Neural progenitor cell (in vitro differentiated cells): ENCODE measurements around the gene RDH11. TPM values are rescaled to one million over a fixed set of nuclear protein-coding genes. Genes with fewer than 3 reads are reported as not detected.

Experiments
- DNase-seq: peaks from one replicate; pipeline ENCODE4 v3.0.0-alpha.2; 2016; ENCODE audit warnings: low spot score
- H2AFZ ChIP-seq: fragments of 200-600 bp; sonication (generic); replicated peaks from 2 replicates; pipeline ENCODE4 v1.6.1; 2016; ENCODE audit warnings: antibody characterized with exemption
- H3F3A ChIP-seq: fragments of 200-600 bp; sonication (generic); 2 replicates; pipeline ENCODE4 v1.6.1; 2016; ENCODE audit warnings: antibody characterized with exemption, low read depth
- H3K27ac ChIP-seq: fragments of 200-600 bp; sonication (generic); 2 replicates; pipeline ENCODE4 v1.5.1; 2016; ENCODE audit warnings: mild to moderate bottlenecking
- H3K27me3 ChIP-seq: fragments of 200-600 bp; sonication (generic); 2 replicates; pipeline ENCODE4 v1.6.1; 2016; ENCODE audit warnings: mild to moderate bottlenecking, moderate library complexity
- H3K36me3 ChIP-seq: fragments of 200-600 bp; sonication (generic); 2 replicates; pipeline ENCODE4 v1.5.1; 2016
- H3K4me1 ChIP-seq: fragments of 200-600 bp; sonication (generic); 2 replicates; pipeline ENCODE4 v1.6.1; 2016; ENCODE audit warnings: mixed run types
- H3K4me2 ChIP-seq: fragments of 200-600 bp; sonication (generic); 2 replicates; pipeline ENCODE4 v1.6.1; 2016
- H3K4me3 ChIP-seq: fragments of 200-600 bp; sonication (generic); 2 replicates; pipeline ENCODE4 v1.5.1; 2016
- H3K79me2 ChIP-seq: fragments of 200-600 bp; sonication (generic); 2 replicates; pipeline ENCODE4 v1.6.1; 2016; ENCODE audit warnings: low read depth
- H3K9ac ChIP-seq: fragments of 200-600 bp; sonication (generic); 2 replicates; pipeline ENCODE4 v1.6.1; 2016
- H3K9me3 ChIP-seq: fragments of 200-600 bp; sonication (generic); 2 replicates; pipeline ENCODE4 v1.5.1; 2016; ENCODE audit warnings: low read depth
- H4K20me1 ChIP-seq: fragments of 200-600 bp; sonication (generic); 2 replicates; pipeline ENCODE4 v1.6.1; 2016; ENCODE audit warnings: low read depth
- H3K27ac Mint-ChIP-seq: 3 replicates; pipeline ENCODE4 v1.8.0; 2021; ENCODE audit warnings: mixed read lengths
- H3K27me3 Mint-ChIP-seq: 2 replicates; pipeline ENCODE4 v1.8.0; 2022; ENCODE audit warnings: low read depth, mild to moderate bottlenecking, inconsistent platforms, moderate library complexity, mixed read lengths; ENCODE audit not compliant: insufficient read depth
- H3K36me3 Mint-ChIP-seq: 3 replicates; pipeline ENCODE4 v1.8.0; 2021; ENCODE audit warnings: mixed read lengths
- H3K4me1 Mint-ChIP-seq: 3 replicates; pipeline ENCODE4 v1.8.0; 2021; ENCODE audit warnings: mixed read lengths
- H3K4me3 Mint-ChIP-seq: 3 replicates; pipeline ENCODE4 v1.8.0; 2021; ENCODE audit warnings: mild to moderate bottlenecking, moderate library complexity, mixed read lengths
- H3K9me3 Mint-ChIP-seq: 3 replicates; pipeline ENCODE4 v1.8.0; 2020; ENCODE audit warnings: mixed read lengths
- CTCF ChIP-seq: fragments of 200-600 bp; sonication (generic); IDR thresholded peaks from 2 replicates; pipeline ENCODE4 v1.5.1; 2017; ENCODE audit warnings: antibody characterized with exemption, mild to moderate bottlenecking
- EZH2 ChIP-seq: fragments of 200-600 bp; sonication (generic); IDR thresholded peaks from 2 replicates; pipeline ENCODE4 v1.6.1; 2017; ENCODE audit warnings: antibody characterized with exemption, mild to moderate bottlenecking, moderate library complexity
- EZH2phosphoT487 ChIP-seq: fragments of 200-600 bp; sonication (generic); IDR thresholded peaks from 2 replicates; pipeline ENCODE4 v1.6.1; 2017; ENCODE audit warnings: antibody characterized with exemption
- total RNA-seq: library from RNA; depleted of rRNA; stranded (reverse); fragments of >200 nt; gene quantifications from 2 replicates; pipeline ENCODE4 v1.2.3, GENCODE V29; 2015; ENCODE audit warnings: low replicate concordance

The RDH11 gene
- total RNA-seq, 1 donor from 2014 or later: 90.6 TPM

- Mint-ChIP-seq H3K4me3 (no peak overlapping the region), H3K9me3 (no peaks in the 10 kb centered on the region), H3K27ac (no peak overlapping the region), H3K4me1 (peaks cover 7% of the 10 kb centered on the region), H3K27me3 (peaks cover 5% of the 10 kb centered on the region), H3K36me3 (no peaks in the 10 kb centered on the region)
- Histone ChIP-seq H3K4me1 (peaks cover 11% of the 10 kb centered on the region), H3F3A (no peaks in the 10 kb centered on the region), H3K9me3 (no peaks in the 10 kb centered on the region), H3K9ac (no peak overlapping the region), H2AFZ (no peak overlapping the region), H4K20me1 (peaks cover 15% of the 10 kb centered on the region), H3K4me2 (no peak overlapping the region), H3K79me2 (peaks cover 24% of the 10 kb centered on the region), H3K27me3 (peaks cover 7% of the 10 kb centered on the region), H3K36me3 (no peaks in the 10 kb centered on the region), H3K27ac (no peak overlapping the region), H3K4me3 (no peak overlapping the region)
- no peak for TF ChIP-seq EZH2phosphoT487
- DNase-seq: no peak
These were observed 2.6 kb upstream of the RDH11 start for GRCh38 chr14:67698179-67698578.

- Histone ChIP-seq H3K4me1 (peaks cover 17% of the 10 kb centered on the region), H2AFZ (no peak overlapping the region), H3K27ac (no peak overlapping the region), H4K20me1 (peaks cover 26% of the 10 kb centered on the region), H3K79me2 (peaks cover 35% of the 10 kb centered on the region), H3K9me3 (no peaks in the 10 kb centered on the region), H3K4me3 (no peak overlapping the region), H3K9ac (no peak overlapping the region), H3K27me3 (peaks cover 7% of the 10 kb centered on the region), H3F3A (no peaks in the 10 kb centered on the region), H3K4me2 (no peak overlapping the region), H3K36me3 (no peaks in the 10 kb centered on the region)
- Mint-ChIP-seq H3K36me3 (peaks cover 5% of the 10 kb centered on the region), H3K27ac (no peak overlapping the region), H3K9me3 (no peaks in the 10 kb centered on the region), H3K4me3 (no peak overlapping the region), H3K4me1 (peaks cover 12% of the 10 kb centered on the region), H3K27me3 (peaks cover 5% of the 10 kb centered on the region)
- no peak for DNase-seq
- no peak for TF ChIP-seq EZH2phosphoT487
- no peak for TF ChIP-seq CTCF
- TF ChIP-seq EZH2: no peak
These were observed 1.4 kb upstream of the RDH11 start for GRCh38 chr14:67697006-67697405.

- H3K79me2 ChIP-seq: peaks cover 55% of the 10 kb centered on the region
- peak overlapping the region; percentile 89 for H3K4me2 ChIP-seq
- H3K9ac ChIP-seq: peak overlapping the region; percentile 66
- H3K4me1 ChIP-seq: peaks cover 17% of the 10 kb centered on the region
- H3K9me3 ChIP-seq: no peaks in the 10 kb centered on the region
- H3K36me3 ChIP-seq: no peaks in the 10 kb centered on the region
- H3K27ac ChIP-seq: peak overlapping the region; percentile 63
- peak; percentile 88 for DNase-seq
- H4K20me1 ChIP-seq: peaks cover 46% of the 10 kb centered on the region
- no peaks in the 10 kb centered on the region for H3F3A ChIP-seq
- H3K4me3 Mint-ChIP-seq: peak overlapping the region; percentile 97
- peak overlapping the region; percentile 33 for H3K27ac Mint-ChIP-seq
- H3K27me3 Mint-ChIP-seq: peaks cover 5% of the 10 kb centered on the region
- peaks cover 7% of the 10 kb centered on the region for H3K27me3 ChIP-seq
- peak overlapping the region; percentile 95 for H3K4me3 ChIP-seq
- TF ChIP-seq EZH2: no peak
- TF ChIP-seq CTCF: no peak
- no peak for TF ChIP-seq EZH2phosphoT487
- H3K9me3 Mint-ChIP-seq: no peaks in the 10 kb centered on the region
- H2AFZ ChIP-seq: peak overlapping the region; percentile 81
- peaks cover 18% of the 10 kb centered on the region for H3K36me3 Mint-ChIP-seq
- H3K4me1 Mint-ChIP-seq: peaks cover 12% of the 10 kb centered on the region
These were observed 672 bp downstream of the RDH11 start for GRCh38 chr14:67694791-67695393.

GRCh38 chr14:67690011-67690410 lies 5.6 kb downstream of the RDH11 start:
- Mint-ChIP-seq H3K36me3 (peaks cover 50% of the 10 kb centered on the region), H3K27me3 (peaks cover 2% of the 10 kb centered on the region), H3K4me3 (no peak overlapping the region), H3K9me3 (no peaks in the 10 kb centered on the region), H3K4me1 (peaks cover 10% of the 10 kb centered on the region), H3K27ac (no peak overlapping the region)
- peaks cover 56% of the 10 kb centered on the region for H4K20me1 ChIP-seq
- TF ChIP-seq EZH2phosphoT487: no peak
- no peak for TF ChIP-seq EZH2
- TF ChIP-seq CTCF: no peak
- peaks cover 17% of the 10 kb centered on the region for H3K4me1 ChIP-seq
- no peak overlapping the region for H2AFZ ChIP-seq
- DNase-seq: no peak
- peaks cover 7% of the 10 kb centered on the region for H3K36me3 ChIP-seq
- no peaks in the 10 kb centered on the region for H3F3A ChIP-seq
- H3K27ac ChIP-seq: no peak overlapping the region
- no peaks in the 10 kb centered on the region for H3K9me3 ChIP-seq
- H3K9ac ChIP-seq: no peak overlapping the region
- no peak overlapping the region for H3K4me3 ChIP-seq
- H3K4me2 ChIP-seq: no peak overlapping the region
- no peaks in the 10 kb centered on the region for H3K27me3 ChIP-seq
- peaks cover 76% of the 10 kb centered on the region for H3K79me2 ChIP-seq
